OCI-LY7 (cell line): ENCODE results near the gene IGSF8.

ENCODE experiments used
- CTCF ChIP-seq: fragments of 200-600 bp; sonication (generic); conservative IDR thresholded peaks from 2 replicates; pipeline ENCODE4 v1.5.1; 2014; ENCODE audit warnings: mild to moderate bottlenecking, antibody characterized with exemption, low read length, moderate library complexity, mixed read lengths
- EZH2phosphoT487 ChIP-seq: fragments of 200-600 bp; sonication (generic); IDR thresholded peaks from 2 replicates; pipeline ENCODE4 v1.6.1; 2018; ENCODE audit warnings: low read depth, borderline replicate concordance, mild to moderate bottlenecking, mixed run types, antibody characterized with exemption, low read length, moderate library complexity, mixed read lengths

- TF ChIP-seq CTCF, result no peak
- no peak for TF ChIP-seq EZH2phosphoT487
Measured at GRCh38 chr1:160128636-160129035, 30.2 kb upstream of the IGSF8 start.
